C4-2B (cell line): ENCODE data around the gene LYPD5.

Experiments
- CTCF ChIP-seq: fragments of 450-650 bp; conservative IDR thresholded peaks from 2 replicates; pipeline ENCODE4 v1.5.1; 2017; ENCODE audit warnings: mild to moderate bottlenecking
- ZFX ChIP-seq: fragments of 450-650 bp; IDR thresholded peaks from 2 replicates; pipeline ENCODE4 v1.6.1; 2017

DNA sequence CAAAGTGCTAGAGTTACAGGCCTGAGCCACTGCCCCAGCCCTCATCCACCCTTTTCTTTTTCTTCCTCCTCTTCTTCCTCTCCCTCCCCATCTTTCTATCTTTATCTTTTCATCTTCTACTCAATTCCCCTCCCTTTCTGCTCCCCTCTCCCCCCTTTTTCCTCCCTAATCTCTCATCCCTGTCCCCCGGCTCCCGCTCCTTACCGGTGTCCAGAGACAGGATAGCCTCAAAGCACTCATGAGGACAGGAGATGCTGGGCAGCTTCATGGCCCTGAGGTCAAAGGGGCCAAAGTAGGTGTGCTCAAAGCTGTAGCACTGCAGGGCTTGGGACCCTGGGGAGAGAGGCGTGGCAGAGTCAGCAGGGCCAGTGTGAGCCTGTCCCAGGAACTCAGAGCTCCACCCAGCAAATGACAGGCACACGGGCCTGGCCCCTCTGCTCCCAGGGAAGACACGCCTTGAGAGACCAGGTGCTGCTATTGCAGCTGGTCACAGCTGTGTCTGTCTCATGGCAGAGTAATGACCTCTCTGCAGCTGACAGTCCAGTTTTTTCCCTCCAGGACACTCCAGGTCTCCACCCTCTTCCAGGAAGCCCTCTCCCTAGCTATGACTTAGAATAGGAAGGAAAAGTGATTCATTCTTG is 2.6 kb downstream of the LYPD5 start:
- TF ChIP-seq CTCF (no peak), ZFX (no peak)
